Hematopoietic multipotent progenitor cell treated with erythropoietin and hydrocortisone succinate and interleukin-3 and kit ligand, for 4 days (in vitro differentiated cells): ENCODE measurements around the gene C2CD2L.
"Not testable (repeated sequence)": the region's sequence is repeated elsewhere in the genome, so short reads cannot be mapped to it uniquely, and the experiment has no call there.

Experiments used
- DNase-seq: peaks from one replicate; pipeline ENCODE4 v3.0.0-alpha.2; 2015

The C2CD2L gene

GRCh38 chr11:119093942-119094815, 13.0 kb upstream of the C2CD2L start:
- peak; percentile 60 for DNase-seq

- DNase-seq = peak; percentile 87
Observed at GRCh38 chr11:119094816-119095065, 12.4 kb upstream of the C2CD2L start.

- DNase-seq = peak; percentile 100
Observed at GRCh38 chr11:119095066-119095880, 11.9 kb upstream of the C2CD2L start.

DNA sequence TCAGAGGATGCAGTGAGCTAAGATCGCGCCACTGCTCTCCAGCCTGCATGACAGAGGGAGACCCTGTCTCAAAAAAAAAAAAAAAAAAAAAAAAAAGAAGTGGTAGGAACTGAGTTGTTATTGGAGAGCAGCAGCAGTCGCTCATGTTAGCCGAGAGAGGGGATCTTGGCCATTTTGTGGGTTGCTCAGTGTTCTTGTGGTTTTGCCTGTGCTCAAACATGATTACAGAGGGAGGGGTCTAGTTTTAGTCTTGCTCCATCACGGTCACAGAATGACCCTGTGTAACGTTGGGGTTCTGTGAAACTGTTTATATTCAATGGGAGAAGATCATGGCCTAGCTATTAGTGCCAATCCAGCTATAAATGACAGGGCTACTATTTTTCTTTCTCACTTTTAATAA, 7.4 kb upstream of the C2CD2L start:
- DNase-seq = peak; percentile 91

- DNase-seq = peak; percentile 76
Observed at GRCh38 chr11:119100246-119100970, 6.7 kb upstream of the C2CD2L start.

DNA sequence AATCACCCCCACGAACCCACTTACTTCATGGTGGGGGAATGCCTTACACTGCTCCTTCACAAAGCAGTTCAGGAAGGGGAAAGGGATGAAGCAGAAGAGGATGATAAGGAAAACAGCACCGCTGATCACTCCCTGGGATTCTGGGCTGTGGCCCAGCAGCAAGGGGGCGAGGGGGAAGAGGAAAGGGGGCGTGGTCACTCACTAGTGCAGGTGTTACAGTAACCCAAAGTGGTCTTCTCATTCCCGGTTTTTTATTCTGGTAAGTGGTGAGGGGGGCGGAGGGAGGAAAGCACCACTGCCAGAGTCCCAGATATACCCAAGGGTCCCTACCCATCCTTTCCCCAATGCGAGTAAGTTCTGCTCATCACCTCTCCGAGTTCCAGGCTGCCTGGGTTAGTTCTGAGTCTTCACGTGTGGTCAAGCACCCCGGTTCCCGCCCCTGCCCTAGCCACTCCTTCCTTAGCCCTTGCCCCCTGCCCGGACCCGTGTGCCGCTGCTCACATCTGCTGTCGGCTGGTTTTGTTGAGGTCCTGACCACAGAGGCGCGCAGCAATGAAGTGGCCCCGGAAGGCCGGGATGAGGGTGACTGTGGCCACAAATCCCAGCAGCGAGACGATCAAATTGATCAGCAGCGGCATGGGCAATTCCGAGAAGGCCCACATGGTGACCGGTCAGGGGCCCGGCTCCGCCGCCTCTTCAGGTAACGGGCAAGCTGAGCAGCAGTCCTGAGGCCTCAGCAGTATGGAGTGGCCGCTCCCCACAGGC, 6.0 kb upstream of the C2CD2L start:
- peak; percentile 66 for DNase-seq

DNA sequence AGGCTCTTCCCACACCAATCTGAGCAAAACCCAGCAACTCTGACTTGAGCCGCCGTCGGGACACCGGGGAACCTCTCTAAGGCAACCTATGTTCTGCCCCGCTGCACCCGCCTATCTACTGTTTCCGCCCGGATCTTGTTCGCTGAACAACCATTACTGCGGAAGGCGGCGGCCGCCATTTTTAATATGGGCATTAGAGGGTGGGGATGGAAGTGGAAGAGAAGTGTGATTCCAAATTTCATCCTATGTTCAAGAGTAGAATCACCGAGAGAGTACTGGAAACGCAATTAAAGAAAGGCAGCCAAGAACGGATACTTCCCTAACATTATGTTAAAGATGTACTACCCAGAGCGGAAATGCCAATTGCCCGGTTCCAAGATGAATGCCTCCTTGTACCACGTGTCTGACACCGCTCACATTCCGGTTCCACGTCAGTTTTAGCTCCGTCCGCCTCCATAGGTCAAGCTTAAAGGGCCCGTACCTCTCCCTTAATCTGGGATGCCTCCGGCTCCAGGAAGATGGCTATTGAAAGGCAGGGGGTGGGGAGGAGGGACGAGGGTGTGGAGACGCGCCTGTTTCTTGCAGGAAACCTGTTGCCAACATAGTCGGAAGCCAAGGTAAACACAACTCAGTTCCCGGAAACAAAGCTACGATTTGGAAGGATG, 5.3 kb upstream of the C2CD2L start, which contains the start of gene DPAGT1:
Gene DPAGT1, minus strand, starts transcription at position 95 of the 665 bp plus-strand sequence. CDS start 198 bp downstream, outside the sequence.
- peak; percentile 97 for DNase-seq

DNA sequence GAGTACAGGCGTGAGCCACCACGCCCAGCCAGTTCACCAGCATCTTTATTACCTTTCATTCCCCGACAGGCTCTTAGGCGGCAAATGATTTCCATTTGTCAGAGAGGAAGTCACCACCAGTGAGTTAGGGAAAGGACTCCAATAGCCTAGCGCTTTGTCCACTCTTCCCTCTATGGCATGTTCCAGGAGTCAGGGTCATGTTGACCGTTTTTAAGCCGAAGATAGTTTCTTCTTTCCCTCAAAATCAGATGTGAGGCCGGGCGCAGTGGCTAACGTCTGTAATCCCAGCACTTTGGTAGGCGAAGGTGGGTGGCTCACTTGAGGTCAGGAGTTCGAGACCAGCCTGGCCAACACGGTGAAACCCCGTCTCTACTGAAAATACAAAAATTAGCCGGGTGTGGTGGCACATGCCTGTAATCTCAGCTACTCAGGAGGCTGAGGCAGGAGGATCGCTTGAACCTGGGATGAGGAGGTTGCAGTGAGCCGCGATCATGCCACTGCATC, 3.9 kb upstream of the C2CD2L start:
- not testable (repeated sequence) for DNase-seq

GRCh38 chr11:119103793-119104192, 3.4 kb upstream of the C2CD2L start:
- peak; percentile 61 for DNase-seq

DNA sequence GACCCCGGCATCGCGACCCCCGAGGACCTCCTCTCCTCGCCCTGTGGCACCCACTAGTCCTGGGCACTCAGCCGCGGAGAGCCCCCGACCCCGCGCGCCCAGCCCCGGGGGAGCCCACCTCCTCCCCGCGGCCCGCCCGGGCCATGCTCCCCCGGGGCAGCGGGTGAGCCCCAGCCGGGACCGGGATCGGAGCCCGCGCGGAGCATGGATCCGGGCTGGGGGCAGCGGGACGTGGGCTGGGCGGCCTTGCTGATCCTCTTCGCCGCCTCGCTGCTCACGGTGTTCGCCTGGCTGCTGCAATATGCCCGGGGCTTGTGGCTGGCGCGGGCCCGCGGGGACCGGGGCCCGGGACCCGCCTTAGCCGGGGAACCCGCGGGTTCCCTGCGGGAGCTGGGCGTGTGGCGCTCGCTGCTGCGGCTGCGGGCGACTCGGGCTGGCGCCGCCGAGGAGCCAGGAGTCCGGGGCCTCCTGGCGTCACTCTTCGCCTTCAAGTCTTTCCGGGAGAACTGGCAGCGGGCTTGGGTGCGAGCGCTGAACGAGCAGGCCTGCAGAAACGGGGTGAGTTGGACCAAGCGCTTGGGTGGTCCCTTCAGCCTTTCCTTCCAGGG, 498 bp downstream of the C2CD2L start:
- peak; percentile 46 for DNase-seq

DNA sequence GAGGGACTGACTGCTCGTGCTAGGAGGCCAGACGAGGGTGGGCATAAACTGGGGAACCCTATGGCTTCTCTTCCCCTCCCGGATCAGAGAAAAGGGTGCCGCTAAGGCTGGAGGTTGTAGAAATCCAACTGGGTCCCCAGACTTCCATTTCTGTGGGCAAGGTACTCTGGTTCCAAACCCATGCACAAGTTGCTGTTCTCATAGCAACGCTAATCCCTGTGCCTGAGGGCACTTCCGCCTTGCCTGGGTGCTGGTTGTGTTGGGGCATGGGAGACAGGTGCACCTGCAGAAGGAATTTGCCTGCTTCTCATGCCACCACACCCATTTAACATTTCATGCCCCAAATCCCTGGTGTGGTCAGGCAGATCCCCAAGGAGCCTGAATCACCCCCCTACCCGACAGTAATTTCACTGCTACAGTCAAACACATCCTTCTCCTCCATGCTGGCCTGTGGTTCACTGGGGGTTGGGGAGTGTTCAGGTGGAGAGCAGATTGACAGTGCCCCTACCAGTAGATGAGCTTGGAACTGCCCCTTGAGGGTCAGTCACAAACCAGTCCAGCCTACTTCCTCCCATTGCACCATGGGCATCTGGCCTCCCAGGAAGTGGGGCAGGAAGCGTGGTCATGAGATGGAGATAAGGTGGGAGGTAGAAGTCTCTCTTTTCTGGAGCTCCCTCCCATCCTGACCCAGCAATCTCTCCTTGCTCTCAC, 1.2 kb downstream of the C2CD2L start:
- DNase-seq = peak; percentile 68

GRCh38 chr11:119108857-119109221, 1.7 kb downstream of the C2CD2L start:
- no peak for DNase-seq

- DNase-seq = no peak
Observed at GRCh38 chr11:119109843-119110242, 2.7 kb downstream of the C2CD2L start.

DNA sequence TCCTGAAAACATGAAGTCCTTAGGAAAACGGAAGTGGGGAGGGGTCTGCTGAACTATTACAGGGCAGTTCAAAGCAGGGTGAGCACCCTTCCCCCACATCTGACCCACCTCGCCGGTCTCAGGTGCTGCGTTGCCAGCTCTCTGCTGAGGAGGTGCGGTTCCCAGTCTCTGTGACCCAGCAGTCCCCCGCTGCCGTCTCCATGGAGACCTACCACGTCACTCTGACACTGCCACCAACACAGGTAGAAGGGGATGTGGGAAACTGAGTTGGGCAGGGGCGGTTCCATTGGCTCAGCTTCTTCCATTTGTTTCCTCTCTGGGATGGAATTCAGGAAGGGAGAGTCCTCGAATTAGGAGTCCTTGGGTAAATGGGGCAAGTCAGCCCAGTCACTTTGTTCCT, 3.3 kb downstream of the C2CD2L start:
- DNase-seq = no peak

- no peak for DNase-seq
Observed at GRCh38 chr11:119111361-119111925, 4.3 kb downstream of the C2CD2L start.

DNA sequence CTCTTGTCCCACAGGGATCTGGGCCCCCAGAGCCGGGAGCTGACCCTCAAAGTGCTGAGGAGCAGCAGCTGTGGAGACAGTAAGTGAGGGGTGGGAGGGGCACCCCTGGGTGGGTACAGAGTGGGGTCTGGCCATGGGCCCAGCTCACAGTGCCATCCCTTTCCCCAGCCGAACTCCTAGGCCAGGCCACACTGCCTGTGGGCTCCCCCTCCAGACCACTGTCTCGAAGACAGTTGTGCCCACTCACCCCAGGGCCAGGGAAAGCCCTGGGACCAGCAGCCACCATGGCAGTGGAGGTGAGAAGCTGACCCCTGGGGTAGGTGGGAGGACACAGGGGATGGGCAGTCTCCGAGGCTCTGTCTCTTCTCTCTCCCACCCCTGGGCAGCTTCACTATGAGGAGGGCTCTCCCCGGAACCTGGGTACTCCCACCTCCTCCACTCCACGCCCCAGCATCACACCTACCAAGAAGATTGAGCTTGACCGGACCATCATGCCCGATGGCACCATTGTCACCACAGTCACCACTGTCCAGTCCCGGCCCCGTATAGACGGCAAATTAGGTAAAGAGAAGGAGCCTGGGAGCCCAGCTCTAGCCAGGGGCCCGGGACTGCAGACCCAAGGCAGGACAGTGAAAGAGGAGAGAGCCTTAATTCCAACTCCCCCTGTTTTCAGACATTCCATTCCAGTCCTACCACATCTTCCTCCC, 5.3 kb downstream of the C2CD2L start:
- DNase-seq = no peak

- no peak for DNase-seq
Observed at GRCh38 chr11:119113716-119114115, 6.6 kb downstream of the C2CD2L start.

GRCh38 chr11:119114351-119114750, 7.2 kb downstream of the C2CD2L start:
- DNase-seq = no peak

GRCh38 chr11:119115484-119116234, 8.5 kb downstream of the C2CD2L start:
- no peak for DNase-seq
